ENCODE results near the gene ERCC6. TPM values are rescaled to one million over a fixed set of nuclear protein-coding genes. Genes with fewer than 3 reads are reported as not detected.

ERCC6 gene
- total RNA-seq (2022) (54.0 and 64.4 TPM in 2 replicates), Bru-seq, nascent RNA (percentile 91 among the genes with signal in this experiment), BruChase-seq, experiment 1, labeled RNA remaining after a 6-hour chase (percentile 84 among the genes with signal in this experiment), BruChase-seq, experiment 2, labeled RNA remaining after a 2-hour chase (percentile 90 among the genes with signal in this experiment)
- long read RNA-seq, full-length matches to known transcripts = 22 of 48 reads
- long read RNA-seq, partial matches to known transcripts = 9 of 48 reads
- long read RNA-seq, other reads (novel, unspliced or antisense) = 17 of 48 reads

DNA sequence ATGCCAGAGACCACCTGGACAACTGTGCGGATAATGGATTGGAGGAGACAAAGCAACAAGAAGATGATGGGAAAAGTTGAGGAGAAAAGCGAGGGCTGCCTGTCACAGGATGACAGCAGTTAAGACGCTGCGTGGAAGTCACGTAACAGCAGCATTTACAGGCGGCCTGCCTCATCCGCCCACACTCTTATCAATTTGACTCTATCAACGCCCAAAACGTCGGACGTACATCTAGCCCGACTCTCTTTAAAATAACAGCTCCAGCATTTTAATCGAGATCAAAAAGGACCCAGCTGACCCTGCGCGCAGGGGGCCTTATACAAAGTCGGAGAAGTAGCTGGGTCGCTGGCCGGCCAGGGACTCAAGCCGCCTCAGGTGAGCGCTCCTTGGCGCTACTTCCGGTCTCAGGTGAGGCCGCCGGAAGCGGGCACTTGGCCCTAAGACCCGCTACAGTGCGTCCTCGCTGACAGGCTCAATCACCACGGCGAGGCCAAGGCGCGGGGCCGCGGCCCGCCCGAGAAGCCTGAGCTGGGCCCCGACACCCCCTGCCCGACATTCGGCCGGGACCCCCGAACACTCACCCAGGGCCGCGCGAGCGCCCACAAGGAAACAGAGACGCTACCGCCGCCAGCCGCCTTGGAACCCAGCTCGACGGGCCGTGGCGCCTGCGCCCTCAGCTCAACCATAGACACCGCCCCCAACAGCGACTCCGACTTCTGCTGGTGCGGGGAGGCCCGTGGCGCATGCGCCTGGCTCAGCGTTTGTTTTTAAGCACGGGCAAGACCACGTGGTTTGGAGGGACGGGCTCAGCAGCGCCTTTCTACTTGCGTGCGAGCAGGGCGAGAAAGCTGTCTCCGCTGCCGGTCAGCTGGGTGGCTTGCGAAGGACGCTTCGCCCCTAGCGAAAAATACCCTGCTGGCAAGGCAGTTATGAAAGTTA, at the start of gene ERCC6:
TSS of gene ERCC6 (minus strand) at position 741 of the 939 bp plus-strand sequence.
- peaks cover 40% of the 10 kb centered on the region for H3K36me3 Mint-ChIP-seq (ENCODE audit: insufficient read depth, unreplicated experiment)
- H3K9me3 Mint-ChIP-seq (ENCODE audit: unreplicated experiment) = no peaks in the 10 kb centered on the region
- peak within 1 kb of the TSS; percentile 98 for H3K27ac Mint-ChIP-seq (ENCODE audit: low read depth, unreplicated experiment)
- H3K27me3 Mint-ChIP-seq (ENCODE audit: insufficient read depth, unreplicated experiment) = no peaks in the 10 kb centered on the region
- peak; percentile 97 for DNase-seq (ENCODE audit: unreplicated experiment)
- H3K4me1 Mint-ChIP-seq (ENCODE audit: insufficient read depth, unreplicated experiment) = peaks cover 38% of the 10 kb centered on the region
- intact Hi-C loops (cut with micrococcal nuclease) = loop anchor here (2.0 kb wide), 2 partner anchors 14 to 46 kb away; no protein-coding TSS in a partner anchor
- ChIA-PET CTCF (interaction anchor here (0.5 to 5.4 kb wide), 15 partner anchors 8 to 1156 kb away, joined by 3 to 32 read pairs (median 3); no protein-coding TSS in a partner anchor), POLR2A (interaction anchor here (0.5 to 5.7 kb wide), 26 partner anchors 9 to 1120 kb away, joined by 3 to 125 read pairs (median 4); partner anchors contain the start of genes PARG, SGMS1 and TIMM23B)
- TF ChIP-seq, protein P1, sequence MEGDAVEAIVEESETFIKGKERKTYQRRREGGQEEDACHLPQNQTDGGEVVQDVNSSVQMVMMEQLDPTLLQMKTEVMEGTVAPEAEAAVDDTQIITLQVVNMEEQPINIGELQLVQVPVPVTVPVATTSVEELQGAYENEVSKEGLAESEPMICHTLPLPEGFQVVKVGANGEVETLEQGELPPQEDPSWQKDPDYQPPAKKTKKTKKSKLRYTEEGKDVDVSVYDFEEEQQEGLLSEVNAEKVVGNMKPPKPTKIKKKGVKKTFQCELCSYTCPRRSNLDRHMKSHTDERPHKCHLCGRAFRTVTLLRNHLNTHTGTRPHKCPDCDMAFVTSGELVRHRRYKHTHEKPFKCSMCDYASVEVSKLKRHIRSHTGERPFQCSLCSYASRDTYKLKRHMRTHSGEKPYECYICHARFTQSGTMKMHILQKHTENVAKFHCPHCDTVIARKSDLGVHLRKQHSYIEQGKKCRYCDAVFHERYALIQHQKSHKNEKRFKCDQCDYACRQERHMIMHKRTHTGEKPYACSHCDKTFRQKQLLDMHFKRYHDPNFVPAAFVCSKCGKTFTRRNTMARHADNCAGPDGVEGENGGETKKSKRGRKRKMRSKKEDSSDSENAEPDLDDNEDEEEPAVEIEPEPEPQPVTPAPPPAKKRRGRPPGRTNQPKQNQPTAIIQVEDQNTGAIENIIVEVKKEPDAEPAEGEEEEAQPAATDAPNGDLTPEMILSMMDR (IDR thresholded peaks at IDR 0.05; ENCODE audit: unreplicated experiment) = no peak
- BruUV-seq (replicated peaks) = no TSS peak
- peak within 1 kb of the TSS; percentile 88 for H3K4me3 Mint-ChIP-seq (ENCODE audit: unreplicated experiment)

DNA sequence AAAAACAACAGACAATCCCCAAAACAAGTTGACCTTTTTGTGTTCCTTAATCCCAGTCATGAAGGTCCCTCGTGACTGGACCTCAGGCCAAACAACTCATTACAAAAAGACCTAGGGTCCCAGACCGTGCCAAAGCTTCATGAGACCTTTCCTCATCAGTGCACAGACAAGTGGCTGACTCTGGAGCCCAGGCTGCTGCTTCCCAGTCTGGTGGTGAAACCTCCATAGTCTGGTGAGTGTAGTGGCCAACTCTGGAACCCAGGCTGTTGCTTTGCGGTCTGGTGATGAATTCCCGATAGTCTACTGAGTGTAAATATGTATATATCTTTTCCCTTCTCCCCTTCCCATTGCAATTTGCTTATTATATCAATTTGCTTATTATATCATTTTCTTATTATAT, 49.1 kb upstream of the ERCC6 start:
- Mint-ChIP-seq H3K4me1 (ENCODE audit: insufficient read depth, unreplicated experiment) (peaks cover 12% of the 10 kb centered on the region), H3K4me3 (ENCODE audit: unreplicated experiment) (no peak overlapping the region), H3K27me3 (ENCODE audit: insufficient read depth, unreplicated experiment) (no peaks in the 10 kb centered on the region), H3K9me3 (ENCODE audit: unreplicated experiment) (peaks cover 2% of the 10 kb centered on the region), H3K36me3 (ENCODE audit: insufficient read depth, unreplicated experiment) (no peaks in the 10 kb centered on the region), H3K27ac (ENCODE audit: low read depth, unreplicated experiment) (no peak overlapping the region)
- POLR2A ChIA-PET = no interaction called here
- TF ChIP-seq, protein P1 (IDR thresholded peaks at IDR 0.05; ENCODE audit: unreplicated experiment) = no peak
- DNase-seq (ENCODE audit: unreplicated experiment) = no peak
- intact Hi-C loops (cut with micrococcal nuclease) = no loop called here
- BruUV-seq (replicated peaks) = no TSS peak
- CTCF ChIA-PET = interaction anchor here (0.6 kb wide), 1 partner anchor 368 kb away, joined by 4 read pairs; no protein-coding TSS in a partner anchor

DNA sequence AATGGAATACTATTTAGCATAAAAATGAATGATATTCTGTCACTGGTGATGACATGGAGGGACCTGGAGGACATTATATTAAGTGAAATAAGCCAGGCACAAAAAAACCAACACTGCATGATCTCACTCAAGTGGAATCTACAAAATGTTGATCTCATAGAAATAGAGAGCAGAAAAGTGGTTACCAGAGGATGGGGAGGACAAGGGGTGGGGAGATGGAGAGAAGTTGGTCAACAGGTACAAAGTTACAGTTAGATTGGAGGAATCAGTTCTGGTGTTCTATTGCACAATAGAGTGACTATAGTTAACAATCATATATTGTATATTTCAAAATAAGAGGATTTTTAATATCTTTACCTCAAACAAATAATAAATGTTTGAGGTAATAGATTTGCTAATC, 46.5 kb upstream of the ERCC6 start:
- TF ChIP-seq, protein P1 (IDR thresholded peaks at IDR 0.05; ENCODE audit: unreplicated experiment) = no peak

More for the DNA sequence above, 46.5 kb upstream of the ERCC6 start:
- DNase-seq (ENCODE audit: unreplicated experiment) = no peak
- Mint-ChIP-seq H3K4me1 (ENCODE audit: insufficient read depth, unreplicated experiment) (peaks cover 22% of the 10 kb centered on the region), H3K27me3 (ENCODE audit: insufficient read depth, unreplicated experiment) (no peaks in the 10 kb centered on the region), H3K9me3 (ENCODE audit: unreplicated experiment) (peaks cover 5% of the 10 kb centered on the region), H3K27ac (ENCODE audit: low read depth, unreplicated experiment) (peak overlapping the region; percentile 46), H3K36me3 (ENCODE audit: insufficient read depth, unreplicated experiment) (no peaks in the 10 kb centered on the region), H3K4me3 (ENCODE audit: unreplicated experiment) (no peak overlapping the region)
- CTCF ChIA-PET = interaction anchor here (1.9 kb wide), 1 partner anchor 9 kb away, joined by 15 read pairs; no protein-coding TSS in a partner anchor
- POLR2A ChIA-PET = no interaction called here
- no TSS peak for BruUV-seq (replicated peaks)
- intact Hi-C loops (cut with micrococcal nuclease) = loop anchor here (2.0 kb wide), 1 partner anchor 47 kb away; the partner anchor contains the start of gene ERCC6
